Right atrium auricular region (tissue), 2 donors: ENCODE data around the gene AKAP8L. TPM values are rescaled to one million over a fixed set of nuclear protein-coding genes. Genes with fewer than 3 reads are reported as not detected.
"Not testable (repeated sequence)": the region's sequence is repeated elsewhere in the genome, so short reads cannot be mapped to it uniquely, and the experiment has no call there.

Source experiments
- DNase-seq: peaks from one replicate; pipeline ENCODE4 v3.0.0-alpha.2; 2019; ENCODE audit warnings: low spot score
- H3K27ac ChIP-seq, 2 donors: fragments of 200-600 bp; sonication (generic); 1 replicate in 1 of 2; 2 replicates in 1 of 2; pipeline ENCODE4 v1.5.1; 2016 to 2019
- H3K27me3 ChIP-seq, 2 donors: fragments of 200-600 bp; sonication (generic); one replicate each; pipeline versions ENCODE4 v1.5.1 to v1.6.0; 2017 to 2019
- H3K36me3 ChIP-seq: fragments of 200-600 bp; sonication (generic); one replicate; pipeline ENCODE4 v1.5.1; 2016
- H3K4me1 ChIP-seq, 2 donors: fragments of 200-600 bp; sonication (generic); one replicate each; pipeline versions ENCODE4 v1.5.1 to v1.6.0; 2017 to 2019
- H3K4me3 ChIP-seq, 2 donors: fragments of 200-600 bp; sonication (generic); 1 replicate in 1 of 2; 2 replicates in 1 of 2; pipeline ENCODE4 v1.5.1; 2017 to 2019; ENCODE audit warnings: mild to moderate bottlenecking in 1 of 2, moderate library complexity in 1 of 2
- H3K9me3 ChIP-seq, 2 donors: fragments of 200-600 bp; sonication (generic); one replicate each; pipeline ENCODE4 v1.5.1; 2019
- CTCF ChIP-seq, 2 donors: fragments of 200-600 bp; sonication (generic); IDR thresholded peaks; one replicate each; pipeline ENCODE4 v1.5.1; 2019; ENCODE audit warnings: antibody characterized with exemption in 2 of 2
- total RNA-seq, 2 donors: library from RNA; depleted of rRNA; stranded (reverse); fragments of >200 nt; gene quantifications; one replicate each; pipeline ENCODE4 v1.1.0, GENCODE V29; 2016

Gene AKAP8L
- total RNA-seq, 2 donors from 2014 or later, result 66.5 to 78.2 TPM

- Histone ChIP-seq H3K9me3 (no peaks in the 10 kb centered on the region), H3K27ac (no peak overlapping the region), H3K4me1 (no peaks in the 10 kb centered on the region), H3K4me3 (no peak overlapping the region), H3K27me3 (no peaks in the 10 kb centered on the region), H3K36me3 (peaks cover 75% of the 10 kb centered on the region)
- DNase-seq, result no peak
- no peak for TF ChIP-seq CTCF (IDR thresholded peaks at IDR 0.05)
These were observed 59.9 kb downstream of the AKAP8L start for GRCh38 chr19:15358918-15359317.

GRCh38 chr19:15357906-15358305, 60.9 kb downstream of the AKAP8L start:
- peaks cover 75% of the 10 kb centered on the region for H3K36me3 ChIP-seq
- H3K4me3 ChIP-seq, result no peak overlapping the region
- no peak for DNase-seq
- no peak for TF ChIP-seq CTCF (IDR thresholded peaks at IDR 0.05)
- H3K27ac ChIP-seq, result no peak overlapping the region
- no peaks in the 10 kb centered on the region for H3K4me1 ChIP-seq
- no peaks in the 10 kb centered on the region for H3K9me3 ChIP-seq
- H3K27me3 ChIP-seq, result no peaks in the 10 kb centered on the region

GRCh38 chr19:15354566-15355296, 64.1 kb downstream of the AKAP8L start:
- Histone ChIP-seq H3K27me3 (no peaks in the 10 kb centered on the region), H3K36me3 (peaks cover 52% of the 10 kb centered on the region), H3K4me3 (no peak overlapping the region), H3K9me3 (no peaks in the 10 kb centered on the region), H3K4me1 (no peaks in the 10 kb centered on the region), H3K27ac (no peak overlapping the region)
- no peak for DNase-seq
- TF ChIP-seq CTCF (IDR thresholded peaks at IDR 0.05), result no peak

- no peak for TF ChIP-seq CTCF (IDR thresholded peaks at IDR 0.05)
- Histone ChIP-seq H3K4me1 (no peaks in the 10 kb centered on the region), H3K27me3 (no peaks in the 10 kb centered on the region), H3K36me3 (peaks cover 48% of the 10 kb centered on the region), H3K4me3 (no peak overlapping the region), H3K9me3 (no peaks in the 10 kb centered on the region), H3K27ac (no peak overlapping the region)
- DNase-seq, result no peak
These were observed 64.9 kb downstream of the AKAP8L start for GRCh38 chr19:15353908-15354307.

- H3K9me3 ChIP-seq, H3K4me1 ChIP-seq, DNase-seq, H3K27ac ChIP-seq, H3K27me3 ChIP-seq, H3K4me3 ChIP-seq: not testable (repeated sequence)
- peaks cover 34% of the 10 kb centered on the region for H3K36me3 ChIP-seq
These were observed 66.3 kb downstream of the AKAP8L start for GRCh38 chr19:15352535-15352934.

- not testable (repeated sequence) for DNase-seq, H3K4me3 ChIP-seq, H3K27me3 ChIP-seq, H3K27ac ChIP-seq, H3K9me3 ChIP-seq, H3K36me3 ChIP-seq, H3K4me1 ChIP-seq
These were observed 77.5 kb downstream of the AKAP8L start for GRCh38 chr19:15341328-15341727.

GRCh38 chr19:15340086-15340485, 78.7 kb downstream of the AKAP8L start:
- H3K4me3 ChIP-seq, result no peak overlapping the region
- H3K9me3 ChIP-seq, result no peaks in the 10 kb centered on the region
- no peaks in the 10 kb centered on the region for H3K27me3 ChIP-seq
- peaks cover 1% of the 10 kb centered on the region for H3K36me3 ChIP-seq
- H3K4me1 ChIP-seq, result peaks cover 0 to 20% of the 10 kb centered on the region in 2 donors
- DNase-seq, result no peak
- no peak overlapping the region for H3K27ac ChIP-seq
- no peak for TF ChIP-seq CTCF (IDR thresholded peaks at IDR 0.05)
